Anterior cingulate cortex (tissue), 58 donors: ENCODE data around the gene TAS1R3.
"Not testable (repeated sequence)": the region's sequence is repeated elsewhere in the genome, so short reads cannot be mapped to it uniquely, and the experiment has no call there.

Source experiments
- DNase-seq, 58 donors: peaks; one replicate each; lab custom pipeline; 2025; lab: John Stamatoyannopoulos, UW

TAS1R3 gene

DNA sequence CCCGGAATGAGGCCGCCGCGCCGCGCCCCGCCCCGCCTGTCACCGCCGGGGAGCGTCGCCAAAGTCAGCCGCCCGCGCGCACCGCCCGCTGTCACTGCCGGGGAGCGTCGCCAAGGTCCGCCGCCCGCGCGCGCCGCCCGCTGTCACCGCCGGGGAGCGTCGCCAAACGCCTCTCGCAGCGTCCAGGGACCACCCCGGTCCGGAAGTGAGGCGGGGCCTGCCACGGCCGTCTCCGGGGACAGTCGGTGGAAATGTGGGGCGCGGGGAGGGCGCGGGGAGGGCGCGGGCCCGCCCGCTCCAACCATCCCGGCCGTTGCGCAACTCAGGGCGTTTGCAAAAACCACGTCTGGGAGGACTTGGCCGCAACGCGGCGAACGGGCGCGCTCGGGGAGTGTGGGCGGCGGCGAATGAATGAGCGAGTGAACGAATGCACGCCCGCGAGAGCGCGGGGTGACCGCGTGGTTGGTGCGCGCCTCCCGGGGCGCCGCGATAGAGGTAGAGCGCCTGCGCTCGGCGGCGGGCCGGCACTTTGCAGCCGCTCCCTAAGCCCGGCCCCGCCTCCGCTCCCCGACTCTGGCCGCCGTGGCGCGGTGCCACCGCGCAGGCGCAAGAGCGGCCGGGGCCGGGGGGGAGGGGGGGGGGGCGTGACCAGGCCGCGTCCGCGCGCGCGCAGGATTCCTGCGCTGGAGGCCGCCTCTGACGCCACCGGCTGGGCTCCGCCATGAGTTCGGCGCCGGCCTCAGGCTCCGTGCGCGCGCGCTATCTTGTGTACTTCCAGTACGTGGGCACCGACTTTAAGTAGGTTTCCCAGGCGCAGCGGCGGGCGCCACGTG is 22.9 kb upstream of the TAS1R3 start, which contains the start of the genes ACAP3 and PUSL1:
ACAP3 (minus strand) TSS at position 8 of the 833 bp plus-strand sequence. CDS start 115 bp downstream, outside the sequence.
PUSL1 (plus strand) TSS at position 675 of the 833 bp plus-strand sequence; CDS start at position 722, 47 bp downstream.
- peak in 56 of 58 donors; percentile 78 to 98 (median 90) for DNase-seq

DNA sequence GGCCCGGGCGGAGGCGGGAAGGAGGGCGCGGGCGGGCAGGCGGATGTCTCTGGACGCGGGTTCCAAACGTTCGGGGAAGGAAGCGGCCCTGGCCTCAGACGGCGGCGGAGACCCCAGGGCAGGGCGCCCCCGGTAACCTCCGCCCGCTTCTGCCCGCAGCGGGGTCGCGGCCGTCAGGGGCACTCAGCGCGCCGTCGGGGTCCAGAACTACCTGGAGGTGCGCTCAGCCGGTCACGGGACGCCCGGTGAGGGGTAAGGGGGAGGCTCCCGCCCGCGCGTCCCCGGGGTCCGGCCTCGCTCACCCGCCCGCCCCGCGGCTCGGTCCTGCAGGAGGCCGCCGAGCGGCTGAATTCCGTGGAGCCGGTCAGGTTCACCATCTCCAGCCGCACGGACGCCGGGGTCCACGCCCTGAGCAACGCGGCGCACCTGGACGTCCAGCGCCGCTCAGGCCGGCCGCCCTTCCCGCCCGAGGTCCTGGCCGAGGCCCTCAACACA is 22.3 kb upstream of the TAS1R3 start:
- no peak for DNase-seq

DNA sequence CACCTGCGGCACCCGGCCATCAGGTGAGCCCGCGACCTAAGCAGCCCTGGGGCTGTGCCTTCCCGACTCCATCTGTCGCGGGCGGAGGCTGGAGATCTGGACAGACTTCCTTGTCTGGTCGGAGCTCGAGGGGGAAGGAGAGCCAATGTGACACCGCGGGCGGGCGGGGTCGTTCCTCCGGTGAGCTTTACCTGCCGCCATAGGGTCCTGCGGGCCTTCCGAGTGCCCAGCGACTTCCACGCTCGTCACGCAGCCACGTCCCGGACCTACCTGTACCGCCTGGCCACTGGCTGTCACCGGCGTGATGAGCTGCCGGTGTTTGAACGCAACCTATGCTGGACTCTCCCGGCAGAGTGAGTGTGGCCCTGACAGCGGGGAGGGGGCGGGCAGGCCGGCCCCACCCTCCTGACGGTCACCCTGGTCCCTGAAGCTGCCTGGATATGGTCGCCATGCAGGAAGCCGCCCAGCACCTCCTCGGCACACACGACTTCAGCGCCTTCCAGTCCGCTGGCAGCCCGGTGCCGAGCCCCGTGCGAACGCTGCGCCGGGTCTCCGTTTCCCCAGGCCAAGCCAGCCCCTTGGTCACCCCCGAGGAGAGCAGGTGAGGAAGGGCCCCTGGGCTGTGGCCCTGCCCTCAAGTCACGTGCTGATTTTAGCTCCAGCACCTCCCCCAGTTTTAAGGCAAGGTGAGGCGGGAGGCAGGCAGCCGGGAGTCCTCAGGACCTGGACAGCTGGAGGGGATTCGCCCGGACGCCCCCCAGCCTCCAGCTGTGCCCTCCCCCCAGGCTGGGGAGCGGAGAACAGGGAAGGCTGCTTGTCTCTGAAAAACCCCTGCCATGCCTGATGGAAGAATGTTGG is 21.6 kb upstream of the TAS1R3 start:
- no peak for DNase-seq

DNA sequence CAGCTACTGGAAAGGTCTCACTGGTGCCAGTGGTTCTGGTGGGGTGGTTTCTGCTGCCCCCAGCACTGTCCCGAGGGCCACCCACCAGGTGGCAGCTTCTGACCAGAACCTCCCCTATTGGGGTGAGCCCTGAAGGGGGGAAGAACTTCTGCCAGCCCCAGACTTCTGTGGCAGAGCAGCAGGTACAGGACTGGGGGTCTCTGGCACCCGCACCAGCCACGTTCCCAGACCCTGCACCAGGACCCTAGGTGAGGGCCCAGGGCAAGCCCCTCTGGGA is 21.0 kb upstream of the TAS1R3 start:
- DNase-seq, result no peak

DNA sequence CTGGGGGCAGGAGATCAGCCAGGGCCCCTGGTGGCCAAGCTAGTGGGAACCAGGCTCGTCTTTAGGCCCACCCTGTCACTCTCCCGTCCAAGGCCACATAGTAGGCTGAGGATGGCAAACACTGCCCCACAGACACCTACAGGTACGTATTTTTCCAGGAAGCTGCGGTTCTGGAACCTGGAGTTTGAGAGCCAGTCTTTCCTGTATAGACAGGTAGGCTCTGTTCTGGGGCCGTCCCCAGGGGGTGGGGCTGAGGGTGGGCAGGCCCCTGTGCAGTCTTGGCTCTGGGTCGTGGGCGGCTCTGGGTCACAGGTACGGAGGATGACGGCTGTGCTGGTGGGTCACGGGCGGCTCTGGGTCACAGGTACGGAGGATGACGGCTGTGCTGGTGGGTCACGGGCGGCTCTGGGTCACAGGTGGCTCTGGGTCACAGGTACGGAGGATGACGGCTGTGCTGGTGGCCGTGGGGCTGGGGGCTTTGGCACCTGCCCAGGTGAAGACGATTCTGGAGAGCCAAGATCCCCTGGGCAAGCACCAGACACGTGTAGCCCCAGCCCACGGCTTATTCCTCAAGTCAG is 20.5 kb upstream of the TAS1R3 start:
- no peak for DNase-seq

- DNase-seq, result no peak
These were observed 19.7 kb upstream of the TAS1R3 start for GRCh38 chr1:1311107-1312104.

GRCh38 chr1:1312450-1313314 is 18.4 kb upstream of the TAS1R3 start:
- DNase-seq, result no peak

DNA sequence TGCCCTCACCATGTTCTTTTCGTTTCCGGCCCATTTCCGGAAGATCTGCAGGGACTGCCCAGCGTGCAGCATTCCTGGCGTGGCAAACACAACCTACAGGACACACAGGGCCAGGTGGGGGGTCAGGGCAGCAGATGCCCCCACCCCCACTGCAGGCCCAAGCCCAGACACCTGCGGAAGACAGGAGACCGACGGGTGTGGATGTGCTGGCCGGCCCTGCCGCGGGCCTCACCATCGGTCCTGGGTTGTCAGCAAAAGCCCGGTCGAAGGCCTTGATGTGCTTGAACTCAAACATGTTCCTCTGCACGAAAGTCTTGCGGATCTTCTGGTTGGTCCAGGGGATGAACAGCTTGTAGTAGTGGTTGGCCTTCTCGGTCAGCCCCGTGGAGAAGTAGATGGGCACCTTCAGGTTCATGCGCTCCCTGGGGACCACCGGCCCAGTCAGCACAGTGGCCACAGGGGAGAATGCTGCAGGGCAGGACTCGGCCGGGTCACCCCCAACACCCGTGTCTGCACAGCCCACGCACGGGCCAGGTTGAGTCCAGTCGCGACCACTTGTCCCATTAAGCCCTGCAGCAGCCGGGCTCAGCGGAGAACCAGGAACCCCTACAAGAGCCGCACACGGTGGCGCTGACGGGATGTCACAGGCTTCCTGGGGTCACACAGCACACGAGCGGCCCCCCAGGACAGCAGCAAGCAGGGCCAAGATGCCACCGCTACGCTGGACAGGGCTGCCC is 17.4 kb upstream of the TAS1R3 start:
- DNase-seq, result no peak

GRCh38 chr1:1314237-1314586 is 16.9 kb upstream of the TAS1R3 start:
- no peak for DNase-seq

GRCh38 chr1:1314678-1315335 is 16.3 kb upstream of the TAS1R3 start:
- DNase-seq, result no peak

GRCh38 chr1:1315435-1315954 is 15.6 kb upstream of the TAS1R3 start:
- no peak for DNase-seq

DNA sequence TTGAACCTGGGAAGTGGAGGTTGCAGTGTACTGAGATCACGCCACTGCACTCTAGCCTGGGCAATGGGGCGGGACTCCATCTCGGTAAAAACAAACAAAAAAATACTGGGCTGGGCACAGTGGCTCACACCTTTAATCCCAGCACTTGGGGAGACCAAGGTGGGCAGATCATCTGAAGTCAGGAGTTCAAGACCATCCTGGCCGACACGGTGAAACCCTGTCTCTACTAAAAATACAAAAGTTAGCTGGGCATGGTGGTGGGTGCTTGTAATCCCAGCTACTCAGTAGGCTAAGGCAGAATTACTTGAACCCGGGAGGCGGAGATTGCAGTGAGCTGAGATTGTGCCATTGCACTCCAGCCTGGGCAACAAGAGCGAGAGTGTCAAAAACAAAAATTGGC is 14.9 kb upstream of the TAS1R3 start:
- DNase-seq, result not testable (repeated sequence)

GRCh38 chr1:1317420-1317819 is 13.7 kb upstream of the TAS1R3 start:
- DNase-seq, result no peak

- peak in 33 of 58 donors; percentile 7 to 73 (median 37) for DNase-seq
These were observed 12.9 kb upstream of the TAS1R3 start for GRCh38 chr1:1318131-1318652.

GRCh38 chr1:1318777-1319645 is 12.1 kb upstream of the TAS1R3 start:
- no peak for DNase-seq

GRCh38 chr1:1319646-1319941 is 11.5 kb upstream of the TAS1R3 start:
- no peak for DNase-seq
